Measurements from ENCODE around the gene HCN3. TPM values are rescaled to one million over a fixed set of nuclear protein-coding genes. Genes with fewer than 3 reads are reported as not detected.

The HCN3 gene
- polyA plus RNA-seq, 1 of the 3 experiments (the other 2 are of a cell fraction), result 9.7 TPM

DNA sequence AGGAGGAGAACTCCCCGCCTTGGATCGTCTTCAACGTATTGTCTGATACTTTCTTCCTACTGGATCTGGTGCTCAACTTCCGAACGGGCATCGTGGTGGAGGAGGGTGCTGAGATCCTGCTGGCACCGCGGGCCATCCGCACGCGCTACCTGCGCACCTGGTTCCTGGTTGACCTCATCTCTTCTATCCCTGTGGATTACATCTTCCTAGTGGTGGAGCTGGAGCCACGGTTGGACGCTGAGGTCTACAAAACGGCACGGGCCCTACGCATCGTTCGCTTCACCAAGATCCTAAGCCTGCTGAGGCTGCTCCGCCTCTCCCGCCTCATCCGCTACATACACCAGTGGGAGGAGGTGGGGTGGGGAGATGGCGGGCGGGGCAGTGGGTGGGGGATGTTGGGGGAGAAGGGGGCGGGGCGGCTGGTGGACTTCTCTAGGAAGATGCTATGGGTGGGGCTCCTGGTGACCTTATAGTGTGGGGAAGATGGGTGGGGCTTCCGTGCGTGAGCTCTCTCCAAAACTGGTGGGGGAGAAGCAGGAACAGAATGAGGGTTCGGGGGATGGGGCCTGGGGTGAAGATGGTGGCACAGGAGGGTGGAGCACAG is 5.3 kb downstream of the HCN3 start (continued):
- TF ChIP-seq MEF2A (IDR thresholded peaks at IDR 0.05; ENCODE audit: borderline replicate concordance, low read depth) (no peak), RAD21 (IDR thresholded peaks at IDR 0.05; ENCODE audit: low read length) (no peak), FOXM1 (IDR thresholded peaks at IDR 0.05; ENCODE audit: low read depth) (no peak), MXI1 (IDR thresholded peaks at IDR 0.05; ENCODE audit: low read depth, low read length) (no peak), CHD2 (IDR thresholded peaks at IDR 0.05; ENCODE audit: low read length, partially characterized antibody) (no peak)
- TF ChIP-seq, protein P1, sequence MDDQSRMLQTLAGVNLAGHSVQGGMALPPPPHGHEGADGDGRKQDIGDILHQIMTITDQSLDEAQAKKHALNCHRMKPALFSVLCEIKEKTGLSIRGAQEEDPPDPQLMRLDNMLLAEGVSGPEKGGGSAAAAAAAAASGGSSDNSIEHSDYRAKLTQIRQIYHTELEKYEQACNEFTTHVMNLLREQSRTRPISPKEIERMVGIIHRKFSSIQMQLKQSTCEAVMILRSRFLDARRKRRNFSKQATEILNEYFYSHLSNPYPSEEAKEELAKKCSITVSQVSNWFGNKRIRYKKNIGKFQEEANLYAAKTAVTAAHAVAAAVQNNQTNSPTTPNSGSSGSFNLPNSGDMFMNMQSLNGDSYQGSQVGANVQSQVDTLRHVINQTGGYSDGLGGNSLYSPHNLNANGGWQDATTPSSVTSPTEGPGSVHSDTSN (IDR thresholded peaks at IDR 0.05), result no peak

DNA sequence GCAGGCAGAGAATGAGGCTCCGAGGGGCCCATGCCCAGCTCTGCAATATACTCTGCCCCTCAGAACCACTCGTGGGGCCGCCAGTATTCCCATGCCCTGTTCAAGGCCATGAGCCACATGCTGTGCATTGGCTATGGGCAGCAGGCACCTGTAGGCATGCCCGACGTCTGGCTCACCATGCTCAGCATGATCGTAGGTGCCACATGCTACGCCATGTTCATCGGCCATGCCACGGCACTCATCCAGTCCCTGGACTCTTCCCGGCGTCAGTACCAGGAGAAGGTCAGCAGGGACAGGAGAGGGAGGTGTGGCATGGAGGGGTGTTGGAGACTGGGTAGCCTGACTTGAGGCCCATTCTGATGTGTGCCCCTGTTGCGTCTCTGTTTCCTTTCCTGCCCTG is 7.2 kb downstream of the HCN3 start:
- Histone ChIP-seq H3K9me3 (no peaks in the 10 kb centered on the region), H3F3A (replicated peaks; ENCODE audit: insufficient read depth) (no peaks in the 10 kb centered on the region), H3K4me1 (ENCODE audit: control insufficient read depth in 1 of 2, insufficient read depth in 2 of 2, low read depth in 1 of 2, low read length in 1 of 2) (no peaks in the 10 kb centered on the region; a peak in 1 of 4 replicates), H3K27me3 (ENCODE audit: insufficient read depth) (no peaks in the 10 kb centered on the region), H3K27ac (ENCODE audit: low read depth in 2 of 2, low read length in 1 of 2) (no peak overlapping the region), H2AFZ (ENCODE audit: low read depth) (no peak overlapping the region), H4K20me1 (ENCODE audit: insufficient read depth) (no peaks in the 10 kb centered on the region), H3K79me2 (ENCODE audit: insufficient read depth) (no peaks in the 10 kb centered on the region), H3K4me3 (ENCODE audit: low read depth in 2 of 2, low read length in 1 of 2) (no peak overlapping the region), H3K9me2 (no peaks in the 10 kb centered on the region), H3K36me3 (replicated peaks in 1 of 2; ENCODE audit: control insufficient read depth in 1 of 2, insufficient read depth in 2 of 2, low read length in 1 of 2) (no peaks in the 10 kb centered on the region), H3K9ac (no peak overlapping the region), H3K4me2 (no peak overlapping the region)
- WGBS (ENCODE audit: low lambda C conversion rate), result 83% methylated on average over 7 of the region's 12 CpGs
- DNase-seq, result no peak
- ChIA-PET CTCF (interaction anchor here (2.3 kb wide), 1 partner anchor 34 kb away, joined by 9 read pairs; no protein-coding TSS in a partner anchor), POLR2A (no interaction called here)
- TF ChIP-seq, protein P2, sequence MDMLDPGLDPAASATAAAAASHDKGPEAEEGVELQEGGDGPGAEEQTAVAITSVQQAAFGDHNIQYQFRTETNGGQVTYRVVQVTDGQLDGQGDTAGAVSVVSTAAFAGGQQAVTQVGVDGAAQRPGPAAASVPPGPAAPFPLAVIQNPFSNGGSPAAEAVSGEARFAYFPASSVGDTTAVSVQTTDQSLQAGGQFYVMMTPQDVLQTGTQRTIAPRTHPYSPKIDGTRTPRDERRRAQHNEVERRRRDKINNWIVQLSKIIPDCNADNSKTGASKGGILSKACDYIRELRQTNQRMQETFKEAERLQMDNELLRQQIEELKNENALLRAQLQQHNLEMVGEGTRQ (IDR thresholded peaks at IDR 0.05; ENCODE audit: borderline replicate concordance, low read depth, low read length), result no peak
- no peak for TF ChIP-seq CHD2 (IDR thresholded peaks at IDR 0.05; ENCODE audit: low read length, partially characterized antibody)
- TF ChIP-seq SMC3 (IDR thresholded peaks at IDR 0.05; ENCODE audit: low read depth, low read length), result no peak

DNA sequence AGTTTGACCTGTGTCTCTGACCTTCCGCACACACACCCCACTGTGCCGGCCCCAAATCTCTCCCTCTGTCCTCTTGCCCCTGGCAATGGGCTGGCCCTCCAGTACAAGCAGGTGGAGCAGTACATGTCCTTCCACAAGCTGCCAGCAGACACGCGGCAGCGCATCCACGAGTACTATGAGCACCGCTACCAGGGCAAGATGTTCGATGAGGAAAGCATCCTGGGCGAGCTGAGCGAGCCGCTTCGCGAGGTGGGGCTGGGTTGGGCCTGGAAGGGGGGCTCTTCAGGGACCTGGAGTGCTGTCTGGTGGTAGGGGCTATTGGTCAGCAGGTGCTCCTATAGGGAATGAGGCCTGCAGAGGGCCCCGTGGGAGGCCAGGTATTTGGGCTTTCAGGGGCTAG is 7.8 kb downstream of the HCN3 start:
- Histone ChIP-seq H3K9ac (no peak overlapping the region), H3F3A (replicated peaks; ENCODE audit: insufficient read depth) (no peaks in the 10 kb centered on the region), H3K9me2 (no peaks in the 10 kb centered on the region), H3K27me3 (ENCODE audit: insufficient read depth) (no peaks in the 10 kb centered on the region), H2AFZ (ENCODE audit: low read depth) (no peak overlapping the region), H3K4me1 (ENCODE audit: control insufficient read depth in 1 of 2, insufficient read depth in 2 of 2, low read depth in 1 of 2, low read length in 1 of 2) (no peaks in the 10 kb centered on the region), H3K79me2 (ENCODE audit: insufficient read depth) (no peaks in the 10 kb centered on the region), H3K27ac (ENCODE audit: low read depth in 2 of 2, low read length in 1 of 2) (no peak overlapping the region), H4K20me1 (ENCODE audit: insufficient read depth) (no peaks in the 10 kb centered on the region), H3K4me3 (ENCODE audit: low read depth in 2 of 2, low read length in 1 of 2) (no peak overlapping the region), H3K9me3 (no peaks in the 10 kb centered on the region), H3K4me2 (no peak overlapping the region), H3K36me3 (replicated peaks in 1 of 2; ENCODE audit: control insufficient read depth in 1 of 2, insufficient read depth in 2 of 2, low read length in 1 of 2) (no peaks in the 10 kb centered on the region)
- CTCF ChIA-PET, result interaction anchor here (0.9 to 1.0 kb wide), 2 partner anchors 9 to 219 kb away, joined by 3 to 4 read pairs; no protein-coding TSS in a partner anchor
- POLR2A ChIA-PET, result no interaction called here
- DNase-seq, result no peak
- WGBS (ENCODE audit: low lambda C conversion rate), result 95% methylated on average over 14 of the region's 14 CpGs
- TF ChIP-seq FOSL2 (IDR thresholded peaks at IDR 0.05; ENCODE audit: borderline replicate concordance, low read depth) (no peak), TAF1 (IDR thresholded peaks at IDR 0.05; ENCODE audit: borderline replicate concordance, low read depth, low read length) (no peak)
- TF ChIP-seq, protein P3, sequence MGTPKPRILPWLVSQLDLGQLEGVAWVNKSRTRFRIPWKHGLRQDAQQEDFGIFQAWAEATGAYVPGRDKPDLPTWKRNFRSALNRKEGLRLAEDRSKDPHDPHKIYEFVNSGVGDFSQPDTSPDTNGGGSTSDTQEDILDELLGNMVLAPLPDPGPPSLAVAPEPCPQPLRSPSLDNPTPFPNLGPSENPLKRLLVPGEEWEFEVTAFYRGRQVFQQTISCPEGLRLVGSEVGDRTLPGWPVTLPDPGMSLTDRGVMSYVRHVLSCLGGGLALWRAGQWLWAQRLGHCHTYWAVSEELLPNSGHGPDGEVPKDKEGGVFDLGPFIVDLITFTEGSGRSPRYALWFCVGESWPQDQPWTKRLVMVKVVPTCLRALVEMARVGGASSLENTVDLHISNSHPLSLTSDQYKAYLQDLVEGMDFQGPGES (IDR thresholded peaks at IDR 0.05; ENCODE audit: low read depth, low read length), result no peak
- TF ChIP-seq, protein P4, sequence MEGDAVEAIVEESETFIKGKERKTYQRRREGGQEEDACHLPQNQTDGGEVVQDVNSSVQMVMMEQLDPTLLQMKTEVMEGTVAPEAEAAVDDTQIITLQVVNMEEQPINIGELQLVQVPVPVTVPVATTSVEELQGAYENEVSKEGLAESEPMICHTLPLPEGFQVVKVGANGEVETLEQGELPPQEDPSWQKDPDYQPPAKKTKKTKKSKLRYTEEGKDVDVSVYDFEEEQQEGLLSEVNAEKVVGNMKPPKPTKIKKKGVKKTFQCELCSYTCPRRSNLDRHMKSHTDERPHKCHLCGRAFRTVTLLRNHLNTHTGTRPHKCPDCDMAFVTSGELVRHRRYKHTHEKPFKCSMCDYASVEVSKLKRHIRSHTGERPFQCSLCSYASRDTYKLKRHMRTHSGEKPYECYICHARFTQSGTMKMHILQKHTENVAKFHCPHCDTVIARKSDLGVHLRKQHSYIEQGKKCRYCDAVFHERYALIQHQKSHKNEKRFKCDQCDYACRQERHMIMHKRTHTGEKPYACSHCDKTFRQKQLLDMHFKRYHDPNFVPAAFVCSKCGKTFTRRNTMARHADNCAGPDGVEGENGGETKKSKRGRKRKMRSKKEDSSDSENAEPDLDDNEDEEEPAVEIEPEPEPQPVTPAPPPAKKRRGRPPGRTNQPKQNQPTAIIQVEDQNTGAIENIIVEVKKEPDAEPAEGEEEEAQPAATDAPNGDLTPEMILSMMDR (IDR thresholded peaks at IDR 0.05), result no peak
- TF ChIP-seq, protein P5, sequence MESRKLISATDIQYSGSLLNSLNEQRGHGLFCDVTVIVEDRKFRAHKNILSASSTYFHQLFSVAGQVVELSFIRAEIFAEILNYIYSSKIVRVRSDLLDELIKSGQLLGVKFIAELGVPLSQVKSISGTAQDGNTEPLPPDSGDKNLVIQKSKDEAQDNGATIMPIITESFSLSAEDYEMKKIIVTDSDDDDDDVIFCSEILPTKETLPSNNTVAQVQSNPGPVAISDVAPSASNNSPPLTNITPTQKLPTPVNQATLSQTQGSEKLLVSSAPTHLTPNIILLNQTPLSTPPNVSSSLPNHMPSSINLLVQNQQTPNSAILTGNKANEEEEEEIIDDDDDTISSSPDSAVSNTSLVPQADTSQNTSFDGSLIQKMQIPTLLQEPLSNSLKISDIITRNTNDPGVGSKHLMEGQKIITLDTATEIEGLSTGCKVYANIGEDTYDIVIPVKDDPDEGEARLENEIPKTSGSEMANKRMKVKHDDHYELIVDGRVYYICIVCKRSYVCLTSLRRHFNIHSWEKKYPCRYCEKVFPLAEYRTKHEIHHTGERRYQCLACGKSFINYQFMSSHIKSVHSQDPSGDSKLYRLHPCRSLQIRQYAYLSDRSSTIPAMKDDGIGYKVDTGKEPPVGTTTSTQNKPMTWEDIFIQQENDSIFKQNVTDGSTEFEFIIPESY (IDR thresholded peaks at IDR 0.05; ENCODE audit: borderline replicate concordance, low read depth), result no peak
- TF ChIP-seq, protein P1 (IDR thresholded peaks at IDR 0.05), result no peak
